H1 (cell line): ENCODE measurements around the gene REELD1. TPM values are rescaled to one million over a fixed set of nuclear protein-coding genes. Genes with fewer than 3 reads are reported as not detected.

Experiments used
- NANOG ChIP-seq: IDR thresholded peaks from 2 replicates; pipeline ENCODE4 v1.6.1; 2011; ENCODE audit warnings: low read length, low read depth, mild to moderate bottlenecking, inconsistent platforms; ENCODE audit not compliant: insufficient read depth, poor library complexity, severe bottlenecking
- polyA plus RNA-seq, 7 experiments: library from polyadenylated mRNA; depleted of rRNA in 3 of 7; stranded (reverse) in 5 of 7; unstranded in 2 of 7; fragments of >200 nt in 5 of 7; fragments of 200-250 nt in 2 of 7; gene quantifications; 1 replicate in 5 of 7; 2 replicates in 1 of 7; 4 replicates in 1 of 7; pipeline versions ENCODE4 v1.2.1 to v1.2.3, GENCODE V29; 2011 to 2013; ENCODE audit warnings: missing spikeins in 2 of 7, mixed read lengths in 2 of 7
- total RNA-seq: library from RNA; stranded (reverse); fragmentation: NEBNext Ultra II Directional; extraction: Animal tissue kit (Norgen Biotek cat#: 25700); gene quantifications from 2 replicates; pipeline ENCODE4 v1.2.1, GENCODE V29; 2021

REELD1 gene
- total and polyA plus RNA-seq, 2 of the 8 experiments (the other 6 are each of a cell fraction or from before 2014, with no cell fraction given), result 0.03 TPM; not detected in 1

GRCh38 chr4:146175541-146176453 lies 38.5 kb upstream of the REELD1 start, which contains the start of gene LSM6 (continued):
- TF ChIP-seq NANOG, result no peak
